ENCODE data around the gene CDA. TPM values are rescaled to one million over a fixed set of nuclear protein-coding genes. Genes with fewer than 3 reads are reported as not detected.

Gene CDA
- total and polyA plus RNA-seq, 2 donors (not counting 3 experiments of a cell fraction or from before 2014, with no cell fraction given), result 0.35 to 1.9 TPM

DNA sequence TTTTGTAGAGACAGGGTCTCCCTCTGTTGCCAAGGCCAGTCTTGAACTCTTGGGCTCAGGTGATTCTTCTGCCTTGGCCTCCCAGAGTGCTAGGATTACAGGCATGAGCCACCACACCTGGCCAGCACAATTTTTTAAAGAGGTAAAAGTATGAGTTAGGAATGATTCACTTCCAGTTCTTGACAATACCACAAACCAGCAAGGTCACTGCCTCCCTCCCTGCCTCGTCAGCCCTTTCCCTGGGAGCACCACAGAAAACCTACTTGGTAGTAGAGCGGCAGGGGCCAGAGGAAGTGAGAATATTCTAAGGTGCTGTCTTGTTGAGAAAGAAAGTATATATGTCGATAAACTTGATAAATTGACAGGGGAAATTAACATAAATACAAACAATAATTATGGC is 10.8 kb upstream of the CDA start:
- Histone ChIP-seq H3K27ac (ENCODE audit: insufficient read depth, low read depth, low read length) (no peak overlapping the region), H3K9ac (replicated peaks; ENCODE audit: extremely low read depth, insufficient read depth, low read length) (no peak overlapping the region), H3K9me1 (replicated peaks; ENCODE audit: control insufficient read depth, extremely low read depth, insufficient read depth, low read length) (no peaks in the 10 kb centered on the region), H4K20me1 (replicated peaks; ENCODE audit: control insufficient read depth, extremely low read depth, insufficient read depth, low read length) (no peaks in the 10 kb centered on the region), H3K9me3 (replicated peaks; ENCODE audit: control insufficient read depth, insufficient read depth, low read length) (no peaks in the 10 kb centered on the region), H3K27me3 (ENCODE audit: control insufficient read depth in 2 of 2, insufficient read depth in 2 of 2, low read length in 2 of 2) (peaks cover 5 to 6% of the 10 kb centered on the region in 2 experiments), H3K4me2 (ENCODE audit: insufficient read depth, low read length) (no peak overlapping the region), H3K4me1 (ENCODE audit: control insufficient read depth, extremely low read depth, insufficient read depth, low read length) (peaks cover 5% of the 10 kb centered on the region), H3K79me2 (ENCODE audit: control insufficient read depth, insufficient read depth, low read length) (no peaks in the 10 kb centered on the region), H2AFZ (ENCODE audit: low read depth, low read length) (no peak overlapping the region), H3K36me3 (ENCODE audit: control insufficient read depth in 2 of 2, extremely low read depth in 1 of 2, insufficient read depth in 2 of 2, low read length in 2 of 2) (no peaks in the 10 kb centered on the region), H3K4me3 (replicated peaks in 1 of 3; ENCODE audit: insufficient read depth in 1 of 3, low read depth in 1 of 3, low read length in 3 of 3) (no peak overlapping the region)
- ChIA-PET CTCF (interaction anchor here (5.7 kb wide), 1 partner anchor 55 kb away, joined by 173 read pairs; the partner anchor contains the start of gene PINK1), POLR2A (no interaction called here)
- TF ChIP-seq, protein P1, sequence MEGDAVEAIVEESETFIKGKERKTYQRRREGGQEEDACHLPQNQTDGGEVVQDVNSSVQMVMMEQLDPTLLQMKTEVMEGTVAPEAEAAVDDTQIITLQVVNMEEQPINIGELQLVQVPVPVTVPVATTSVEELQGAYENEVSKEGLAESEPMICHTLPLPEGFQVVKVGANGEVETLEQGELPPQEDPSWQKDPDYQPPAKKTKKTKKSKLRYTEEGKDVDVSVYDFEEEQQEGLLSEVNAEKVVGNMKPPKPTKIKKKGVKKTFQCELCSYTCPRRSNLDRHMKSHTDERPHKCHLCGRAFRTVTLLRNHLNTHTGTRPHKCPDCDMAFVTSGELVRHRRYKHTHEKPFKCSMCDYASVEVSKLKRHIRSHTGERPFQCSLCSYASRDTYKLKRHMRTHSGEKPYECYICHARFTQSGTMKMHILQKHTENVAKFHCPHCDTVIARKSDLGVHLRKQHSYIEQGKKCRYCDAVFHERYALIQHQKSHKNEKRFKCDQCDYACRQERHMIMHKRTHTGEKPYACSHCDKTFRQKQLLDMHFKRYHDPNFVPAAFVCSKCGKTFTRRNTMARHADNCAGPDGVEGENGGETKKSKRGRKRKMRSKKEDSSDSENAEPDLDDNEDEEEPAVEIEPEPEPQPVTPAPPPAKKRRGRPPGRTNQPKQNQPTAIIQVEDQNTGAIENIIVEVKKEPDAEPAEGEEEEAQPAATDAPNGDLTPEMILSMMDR (IDR thresholded peaks at IDR 0.05; ENCODE audit: extremely low read depth in 1 of 2, insufficient read depth in 1 of 2, low read depth in 1 of 2, low read length in 2 of 2), result no peak
- TF ChIP-seq GATA2 (IDR thresholded peaks at IDR 0.05; ENCODE audit: insufficient read depth, insufficient read length, low read depth, low read length) (no peak), FOS (IDR thresholded peaks at IDR 0.05; ENCODE audit: borderline replicate concordance, insufficient read depth, low read length) (peak; percentile 34)
- TF ChIP-seq, protein P2, sequence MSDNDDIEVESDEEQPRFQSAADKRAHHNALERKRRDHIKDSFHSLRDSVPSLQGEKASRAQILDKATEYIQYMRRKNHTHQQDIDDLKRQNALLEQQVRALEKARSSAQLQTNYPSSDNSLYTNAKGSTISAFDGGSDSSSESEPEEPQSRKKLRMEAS (IDR thresholded peaks at IDR 0.05; ENCODE audit: insufficient read depth, insufficient read length), result no peak
- no TSS peak for BruUV-seq (replicated peaks)
- DNase-seq (ENCODE audit: low read depth, low spot score) (no peak), FAIRE-seq (peak; percentile 28)
- intact Hi-C loops (cut with micrococcal nuclease), result loop anchor here (5.0 kb wide), 1 partner anchor 56 kb away; no protein-coding TSS in a partner anchor
- dilution Hi-C loops (cut with MboI; ENCODE audit: extremely low pct_ligation_motif_present, low sequenced_read_pairs), result no loop called here
